Activated CD8-positive, alpha-beta T cell treated with anti-CD3 and anti-CD28 coated beads for 36 hours (primary cell): ENCODE measurements around the gene MTURN. TPM values are rescaled to one million over a fixed set of nuclear protein-coding genes. Genes with fewer than 3 reads are reported as not detected.
A peak's percentile ranks its signal among the peaks of the same experiment; 100 is the strongest.

Experiments
- ATAC-seq: fragments of 200-7000 bp; cut with Tn5 transposase; one replicate; pipeline ENCODE4 v1.10.0; 2021; ENCODE audit warnings: mild to moderate bottlenecking, moderate library complexity
- CTCF ChIA-PET: fragments of 350-600 bp; sonication (Branson Sonifier 250); formaldehyde crosslinking; loops from one replicate; lab custom pipeline; 2021; ENCODE audit warnings: antibody characterized with exemption; lab: Charles Lee
- POLR2A ChIA-PET: fragments of 350-600 bp; sonication (Branson Sonifier 250); formaldehyde crosslinking; loops from one replicate; lab custom pipeline; 2021; ENCODE audit warnings: antibody characterized with exemption; lab: Charles Lee
- DNase-seq: peaks from one replicate; pipeline ENCODE4 v3.0.0-alpha.2; 2020
- H3K27ac Mint-ChIP-seq: one replicate; pipeline ENCODE4 v1.8.0; 2021; ENCODE audit warnings: mild to moderate bottlenecking, mixed read lengths
- H3K27me3 Mint-ChIP-seq: one replicate; pipeline ENCODE4 v1.8.0; 2021; ENCODE audit warnings: mixed read lengths
- H3K36me3 Mint-ChIP-seq: one replicate; pipeline ENCODE4 v1.8.0; 2021; ENCODE audit warnings: low read depth, mixed read lengths
- H3K4me1 Mint-ChIP-seq: one replicate; pipeline ENCODE4 v1.8.0; 2021; ENCODE audit warnings: low read depth, mixed read lengths
- H3K4me3 Mint-ChIP-seq: one replicate; pipeline ENCODE4 v1.8.0; 2021; ENCODE audit warnings: mild to moderate bottlenecking, moderate library complexity, mixed read lengths
- H3K9me3 Mint-ChIP-seq: one replicate; pipeline ENCODE4 v1.8.0; 2021; ENCODE audit warnings: mixed read lengths
- CTCF ChIP-seq: fragments of 200-600 bp; IDR thresholded peaks from one replicate; pipeline ENCODE4 v1.8.0; 2022; ENCODE audit warnings: antibody characterized with exemption, mild to moderate bottlenecking
- intact Hi-C: fragments of 100-400 bp; cut with micrococcal nuclease; formaldehyde crosslinking; loops from one replicate; pipeline ENCODE4 v1.10.0; 2022
- total RNA-seq, 2 experiments: library from RNA; stranded (reverse); gene quantifications; one replicate each; pipeline ENCODE4 v1.2.3, GENCODE V29; 2021

Gene MTURN
- total RNA-seq, 2 experiments from 2014 or later: 3.2 to 3.3 TPM

- intact Hi-C loops: no loop called here
- Mint-ChIP-seq H3K27me3 (no peaks in the 10 kb centered on the region), H3K4me1 (peaks cover 16% of the 10 kb centered on the region), H3K4me3 (no peak overlapping the region), H3K36me3 (no peaks in the 10 kb centered on the region), H3K27ac (no peak overlapping the region), H3K9me3 (no peaks in the 10 kb centered on the region)
- POLR2A ChIA-PET: interaction anchor here (1.6 to 2.3 kb wide), 2 partner anchors 10 to 14 kb away, joined by 5 to 8 read pairs; no protein-coding TSS in a partner anchor
- ATAC-seq (no peak), DNase-seq (peak; percentile 37)
- no peak for TF ChIP-seq CTCF
- CTCF ChIA-PET: interaction anchor here (1.3 kb wide), 1 partner anchor 9 kb away, joined by 5 read pairs; no protein-coding TSS in a partner anchor
Measured at GRCh38 chr7:30146127-30146612, 11.4 kb downstream of the MTURN start.

GRCh38 chr7:30147223-30147622, 12.4 kb downstream of the MTURN start:
- ChIA-PET CTCF (interaction anchor here (1.0 to 1.4 kb wide), 3 partner anchors 10 to 13 kb away, joined by 3 to 5 read pairs (median 5); partner anchors contain the start of gene MTURN), POLR2A (interaction anchor here (1.6 to 2.3 kb wide), 2 partner anchors 11 to 13 kb away, joined by 5 to 8 read pairs; no protein-coding TSS in a partner anchor)
- Mint-ChIP-seq H3K4me1 (peaks cover 16% of the 10 kb centered on the region), H3K9me3 (no peaks in the 10 kb centered on the region), H3K27me3 (no peaks in the 10 kb centered on the region), H3K36me3 (no peaks in the 10 kb centered on the region), H3K27ac (no peak overlapping the region), H3K4me3 (no peak overlapping the region)
- no peak for TF ChIP-seq CTCF
- DNase-seq (peak; percentile 36), ATAC-seq (no peak)
- intact Hi-C loops: no loop called here

- POLR2A ChIA-PET: no interaction called here
- H3K27me3 Mint-ChIP-seq: no peaks in the 10 kb centered on the region
Measured at GRCh38 chr7:30147785-30148184, 13.0 kb downstream of the MTURN start.

GRCh38 chr7:30148426-30148825, 13.6 kb downstream of the MTURN start:
- intact Hi-C loops: no loop called here
- POLR2A ChIA-PET: interaction anchor here (0.6 to 1.3 kb wide), 3 partner anchors 10 to 34 kb away, joined by 3 read pairs; no protein-coding TSS in a partner anchor
- H3K27me3 Mint-ChIP-seq: no peaks in the 10 kb centered on the region
- H3K36me3 Mint-ChIP-seq: no peaks in the 10 kb centered on the region
- no peak overlapping the region for H3K27ac Mint-ChIP-seq
- DNase-seq (no peak), ATAC-seq (no peak)
- H3K4me1 Mint-ChIP-seq: peaks cover 13% of the 10 kb centered on the region
- no peak for TF ChIP-seq CTCF
- H3K9me3 Mint-ChIP-seq: no peaks in the 10 kb centered on the region
- H3K4me3 Mint-ChIP-seq: no peak overlapping the region
- CTCF ChIA-PET: interaction anchor here (0.7 to 1.0 kb wide), 2 partner anchors 87 to 264 kb away, joined by 3 read pairs; no protein-coding TSS in a partner anchor

More at GRCh38 chr7:30147785-30148184, 13.0 kb downstream of the MTURN start:
- intact Hi-C loops: no loop called here
- TF ChIP-seq CTCF: no peak
- DNase-seq (no peak), ATAC-seq (no peak)
- peaks cover 16% of the 10 kb centered on the region for H3K4me1 Mint-ChIP-seq
- CTCF ChIA-PET: interaction anchor here (1.4 kb wide), 1 partner anchor 13 kb away, joined by 5 read pairs; the partner anchor contains the start of gene MTURN
- no peak overlapping the region for H3K27ac Mint-ChIP-seq
- H3K4me3 Mint-ChIP-seq: no peak overlapping the region
- no peaks in the 10 kb centered on the region for H3K36me3 Mint-ChIP-seq
- no peaks in the 10 kb centered on the region for H3K9me3 Mint-ChIP-seq

- no peaks in the 10 kb centered on the region for H3K36me3 Mint-ChIP-seq
- ATAC-seq (peak; percentile 69), DNase-seq (peak; percentile 51)
- CTCF ChIA-PET: interaction anchor here (0.7 to 1.0 kb wide), 2 partner anchors 87 to 263 kb away, joined by 3 read pairs; no protein-coding TSS in a partner anchor
- H3K9me3 Mint-ChIP-seq: no peaks in the 10 kb centered on the region
- H3K27me3 Mint-ChIP-seq: no peaks in the 10 kb centered on the region
- peaks cover 9% of the 10 kb centered on the region for H3K4me1 Mint-ChIP-seq
- H3K27ac Mint-ChIP-seq: peak overlapping the region; percentile 20
- peak overlapping the region; percentile 31 for H3K4me3 Mint-ChIP-seq
- POLR2A ChIA-PET: interaction anchor here (1.0 to 1.3 kb wide), 2 partner anchors 9 to 13 kb away, joined by 3 read pairs; no protein-coding TSS in a partner anchor
- intact Hi-C loops: no loop called here
- no peak for TF ChIP-seq CTCF
Measured at GRCh38 chr7:30148951-30149459, 14.2 kb downstream of the MTURN start.
